Astrocyte (in vitro differentiated cells and primary cell): ENCODE measurements around the gene ENDOV. TPM values are rescaled to one million over a fixed set of nuclear protein-coding genes. Genes with fewer than 3 reads are reported as not detected.

ENCODE experiments used
- DNase-seq: peaks from one replicate; pipeline ENCODE4 v3.0.0-alpha.2; 2010; ENCODE audit warnings: low read depth
- FAIRE-seq: peaks from 2 replicates; lab custom pipeline; 2011; peaks lifted over from hg19 to GRCh38; lab: Jason Lieb, UNC
- H2AFZ ChIP-seq: 2 replicates; pipeline ENCODE4 v1.6.0; 2012; ENCODE audit warnings: low read depth, low read length, inconsistent platforms
- H3K27ac ChIP-seq: 2 replicates; pipeline ENCODE4 v1.5.1; 2011; ENCODE audit warnings: low read depth, low read length, inconsistent platforms
- H3K27me3 ChIP-seq: 2 replicates; pipeline ENCODE4 v1.6.0; 2011; ENCODE audit warnings: low read length, inconsistent platforms; ENCODE audit not compliant: insufficient read depth
- H3K36me3 ChIP-seq: 2 replicates; pipeline ENCODE4 v1.5.1; 2011; ENCODE audit warnings: low read length, inconsistent platforms; ENCODE audit not compliant: insufficient read depth
- H3K4me1 ChIP-seq: 2 replicates; pipeline ENCODE4 v1.5.1; 2011; ENCODE audit warnings: low read length, inconsistent platforms; ENCODE audit not compliant: insufficient read depth
- H3K4me2 ChIP-seq: 2 replicates; pipeline ENCODE4 v1.6.0; 2012; ENCODE audit warnings: low read length, inconsistent platforms
- H3K4me3 ChIP-seq: 2 replicates; pipeline ENCODE4 v1.5.1; 2011; ENCODE audit warnings: low read depth, mild to moderate bottlenecking, low read length, inconsistent platforms; ENCODE audit not compliant: insufficient read depth
- H3K79me2 ChIP-seq: 2 replicates; pipeline ENCODE4 v1.6.0; 2012; ENCODE audit warnings: mild to moderate bottlenecking, low read length, inconsistent platforms; ENCODE audit not compliant: insufficient read depth
- H3K9ac ChIP-seq: 2 replicates; pipeline ENCODE4 v1.6.0; 2012; ENCODE audit warnings: mild to moderate bottlenecking, low read length, inconsistent platforms
- H3K9me3 ChIP-seq: 2 replicates; pipeline ENCODE4 v1.5.1; 2012; ENCODE audit warnings: low read depth, mild to moderate bottlenecking, low read length, inconsistent platforms; ENCODE audit not compliant: insufficient read depth
- H4K20me1 ChIP-seq: 2 replicates; pipeline ENCODE4 v1.6.0; 2012; ENCODE audit warnings: low read length, inconsistent platforms; ENCODE audit not compliant: insufficient read depth
- H3K27ac Mint-ChIP-seq: one replicate; pipeline ENCODE4 v1.8.0; 2021; ENCODE audit warnings: mild to moderate bottlenecking, mixed read lengths; ENCODE audit not compliant: unreplicated experiment
- H3K27me3 Mint-ChIP-seq: one replicate; pipeline ENCODE4 v1.8.0; 2021; ENCODE audit warnings: low read depth, mixed read lengths; ENCODE audit not compliant: unreplicated experiment
- H3K36me3 Mint-ChIP-seq: one replicate; pipeline ENCODE4 v1.8.0; 2021; ENCODE audit warnings: low read depth, mixed read lengths; ENCODE audit not compliant: unreplicated experiment
- H3K4me1 Mint-ChIP-seq: one replicate; pipeline ENCODE4 v1.8.0; 2021; ENCODE audit warnings: low read depth, mixed read lengths; ENCODE audit not compliant: unreplicated experiment
- H3K4me3 Mint-ChIP-seq: one replicate; pipeline ENCODE4 v1.8.0; 2021; ENCODE audit warnings: mild to moderate bottlenecking, moderate library complexity, mixed read lengths; ENCODE audit not compliant: unreplicated experiment
- H3K9me3 Mint-ChIP-seq: one replicate; pipeline ENCODE4 v1.8.0; 2021; ENCODE audit warnings: mild to moderate bottlenecking, mixed read lengths; ENCODE audit not compliant: unreplicated experiment
- EZH2 ChIP-seq: IDR thresholded peaks from 2 replicates; pipeline ENCODE4 v1.6.1; 2012; ENCODE audit warnings: mild to moderate bottlenecking, low read length, inconsistent platforms; ENCODE audit not compliant: insufficient read depth
- total RNA-seq: library from RNA; stranded (reverse); gene quantifications from 2 replicates; pipeline ENCODE4 v1.2.1, GENCODE V29; 2021
- TF ChIP-seq, protein P1 (sequence below): IDR thresholded peaks from 2 replicates; pipeline ENCODE4 v1.5.1; 2011; ENCODE audit warnings: low read depth, mild to moderate bottlenecking, inconsistent platforms, low read length, moderate library complexity; ENCODE audit not compliant: insufficient read depth

Gene ENDOV
- total RNA-seq, 1 donor from 2014 or later = 20.7 TPM

DNA sequence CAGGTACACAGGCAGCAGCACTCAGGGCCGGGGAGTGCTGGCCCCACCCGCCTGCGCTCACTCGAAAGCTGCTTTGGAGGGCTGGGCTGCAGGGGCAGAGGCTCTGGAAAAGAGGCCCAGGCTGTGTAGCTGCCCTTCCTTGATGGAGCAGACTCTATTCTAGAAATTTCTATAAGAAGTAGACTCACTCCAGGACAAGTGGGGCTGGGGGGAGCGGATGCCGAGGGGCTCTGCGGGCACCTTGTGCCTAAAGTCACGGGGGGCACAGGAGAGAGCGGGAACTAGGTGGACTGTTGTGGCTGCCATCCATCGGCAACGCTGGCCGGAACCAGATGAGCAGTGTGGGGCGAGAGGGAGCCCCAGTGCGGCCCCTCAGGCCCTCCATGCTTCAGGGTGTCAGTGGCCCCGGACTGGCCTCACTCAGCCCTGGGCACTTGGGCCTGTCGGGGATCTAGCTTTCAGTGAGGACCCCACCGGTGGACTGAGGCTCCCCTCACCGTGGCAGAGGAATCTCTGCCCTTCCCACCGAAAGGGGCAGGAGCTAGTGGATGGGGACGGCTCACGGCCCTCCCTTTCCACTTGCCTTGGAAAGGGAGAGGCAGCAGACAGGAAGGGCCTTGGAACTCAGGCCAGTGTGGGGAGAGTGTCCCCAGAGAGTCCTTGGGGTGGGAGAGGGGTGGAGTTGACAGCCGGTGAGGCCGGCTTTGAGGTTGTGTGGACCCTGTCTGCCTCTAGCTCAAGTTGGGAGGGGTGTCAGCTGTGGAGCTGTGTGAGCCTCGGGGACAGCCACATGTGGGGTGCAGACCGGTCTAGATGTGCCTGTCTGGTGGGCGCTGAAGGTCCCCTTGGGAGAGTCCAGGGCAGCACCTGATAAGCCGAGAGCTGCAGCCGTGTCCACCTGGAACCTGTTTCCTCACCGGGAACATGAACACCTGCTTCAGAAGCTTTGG lies 16.6 kb downstream of the ENDOV start:
- Mint-ChIP-seq H3K9me3 (peaks cover under 1% of the 10 kb centered on the region), H3K4me1 (no peaks in the 10 kb centered on the region), H3K27me3 (peaks cover 15% of the 10 kb centered on the region), H3K27ac (no peak overlapping the region), H3K4me3 (no peak overlapping the region), H3K36me3 (no peaks in the 10 kb centered on the region)
- Histone ChIP-seq H3K79me2 (no peaks in the 10 kb centered on the region), H3K4me1 (no peaks in the 10 kb centered on the region), H3K9me3 (no peaks in the 10 kb centered on the region), H3K4me2 (no peak overlapping the region), H3K4me3 (no peak overlapping the region), H3K36me3 (no peaks in the 10 kb centered on the region), H3K9ac (no peak overlapping the region), H3K27ac (no peak overlapping the region), H2AFZ (no peak overlapping the region), H3K27me3 (no peaks in the 10 kb centered on the region), H4K20me1 (no peaks in the 10 kb centered on the region)
- FAIRE-seq = no peak
- DNase-seq = no peak
- TF ChIP-seq EZH2 = no peak
- TF ChIP-seq, protein P1, sequence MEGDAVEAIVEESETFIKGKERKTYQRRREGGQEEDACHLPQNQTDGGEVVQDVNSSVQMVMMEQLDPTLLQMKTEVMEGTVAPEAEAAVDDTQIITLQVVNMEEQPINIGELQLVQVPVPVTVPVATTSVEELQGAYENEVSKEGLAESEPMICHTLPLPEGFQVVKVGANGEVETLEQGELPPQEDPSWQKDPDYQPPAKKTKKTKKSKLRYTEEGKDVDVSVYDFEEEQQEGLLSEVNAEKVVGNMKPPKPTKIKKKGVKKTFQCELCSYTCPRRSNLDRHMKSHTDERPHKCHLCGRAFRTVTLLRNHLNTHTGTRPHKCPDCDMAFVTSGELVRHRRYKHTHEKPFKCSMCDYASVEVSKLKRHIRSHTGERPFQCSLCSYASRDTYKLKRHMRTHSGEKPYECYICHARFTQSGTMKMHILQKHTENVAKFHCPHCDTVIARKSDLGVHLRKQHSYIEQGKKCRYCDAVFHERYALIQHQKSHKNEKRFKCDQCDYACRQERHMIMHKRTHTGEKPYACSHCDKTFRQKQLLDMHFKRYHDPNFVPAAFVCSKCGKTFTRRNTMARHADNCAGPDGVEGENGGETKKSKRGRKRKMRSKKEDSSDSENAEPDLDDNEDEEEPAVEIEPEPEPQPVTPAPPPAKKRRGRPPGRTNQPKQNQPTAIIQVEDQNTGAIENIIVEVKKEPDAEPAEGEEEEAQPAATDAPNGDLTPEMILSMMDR = no peak

DNA sequence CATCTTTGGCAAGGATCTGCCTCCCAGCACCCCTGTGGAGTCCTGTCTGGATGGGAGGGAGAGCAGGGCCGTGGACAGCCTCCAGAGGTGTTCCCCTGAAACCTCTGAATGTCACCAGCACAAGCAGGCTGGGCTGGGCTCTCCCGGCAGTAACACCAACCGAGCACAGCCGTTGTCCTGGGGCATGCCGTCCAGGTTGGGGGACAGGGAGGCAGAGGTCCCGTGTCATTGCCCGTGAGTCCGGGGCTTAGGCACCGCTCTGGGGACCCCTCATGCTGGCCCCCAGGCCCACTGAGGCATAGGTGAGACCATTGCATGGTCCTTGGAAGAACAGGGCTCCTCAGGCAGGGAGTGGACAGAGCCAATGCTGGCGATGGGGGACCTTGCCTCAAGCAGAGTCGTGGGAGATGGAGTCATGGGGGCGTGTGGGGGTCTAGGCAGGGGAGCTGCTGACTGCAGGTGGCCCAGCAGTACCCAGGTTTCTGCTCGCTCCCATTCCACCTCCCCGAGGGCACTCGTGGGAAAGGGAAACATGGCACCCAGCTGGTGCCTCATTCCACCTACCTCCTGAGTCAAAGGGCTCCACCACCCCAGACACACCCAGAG lies 17.5 kb downstream of the ENDOV start:
- no peaks in the 10 kb centered on the region for H3K4me1 Mint-ChIP-seq
- Histone ChIP-seq H3K4me3 (no peak overlapping the region), H3K4me2 (no peak overlapping the region), H3K79me2 (no peaks in the 10 kb centered on the region), H3K36me3 (no peaks in the 10 kb centered on the region), H3K27ac (no peak overlapping the region), H3K9me3 (no peaks in the 10 kb centered on the region), H2AFZ (no peak overlapping the region), H4K20me1 (no peaks in the 10 kb centered on the region), H3K9ac (no peak overlapping the region), H3K4me1 (no peaks in the 10 kb centered on the region), H3K27me3 (peaks cover 3% of the 10 kb centered on the region)
- peaks cover 21% of the 10 kb centered on the region for H3K27me3 Mint-ChIP-seq
- H3K4me3 Mint-ChIP-seq = no peak overlapping the region
- H3K9me3 Mint-ChIP-seq = peaks cover 1% of the 10 kb centered on the region
- DNase-seq = no peak
- no peak overlapping the region for H3K27ac Mint-ChIP-seq
- peaks cover 4% of the 10 kb centered on the region for H3K36me3 Mint-ChIP-seq
- no peak for FAIRE-seq
- no peak for TF ChIP-seq EZH2
- TF ChIP-seq, protein P1 = no peak
